HEK293T (cell line): Measurements from ENCODE around the gene MYRFL.

ENCODE experiments used
- CTCF ChIA-PET: fragments of 350-600 bp; formaldehyde crosslinking; extraction: SDS; loops from one replicate; lab custom pipeline; 2021; ENCODE audit warnings: antibody characterized with exemption, inconsistent platforms; lab: Yijun Ruan, JAX
- POLR2A ChIA-PET: fragments of 350-600 bp; formaldehyde crosslinking; extraction: SDS; loops from one replicate; lab custom pipeline; 2020; ENCODE audit warnings: antibody characterized with exemption, inconsistent platforms; lab: Yijun Ruan, JAX
- DNase-seq: peaks from one replicate; pipeline ENCODE4 v3.0.0; 2012; ENCODE audit warnings: mixed read lengths; ENCODE audit errors: extremely low spot score
- ARNT ChIP-seq: fragments of 450-650 bp; IDR thresholded peaks from 2 replicates; pipeline ENCODE4 v1.6.1; 2017; ENCODE audit warnings: mild to moderate bottlenecking
- BHLHE40 ChIP-seq: fragments of 450-650 bp; IDR thresholded peaks from 2 replicates; pipeline ENCODE4 v1.6.1; 2016; ENCODE audit warnings: mild to moderate bottlenecking, moderate library complexity, borderline replicate concordance
- CTBP1 ChIP-seq: fragments of 450-650 bp; IDR thresholded peaks from 2 replicates; pipeline ENCODE4 v1.6.1; 2016; ENCODE audit warnings: borderline replicate concordance
- ELF4 ChIP-seq: fragments of 450-650 bp; IDR thresholded peaks from 2 replicates; pipeline ENCODE4 v1.6.1; 2017; ENCODE audit warnings: antibody characterized with exemption
- FOXA1 ChIP-seq: fragments of 450-650 bp; IDR thresholded peaks from 2 replicates; pipeline ENCODE4 v1.6.1; 2016; ENCODE audit warnings: mild to moderate bottlenecking
- FOXK2 ChIP-seq: fragments of 450-650 bp; IDR thresholded peaks from 2 replicates; pipeline ENCODE4 v1.6.1; 2016; ENCODE audit warnings: mild to moderate bottlenecking
- FOXM1 ChIP-seq: fragments of 450-650 bp; IDR thresholded peaks from 2 replicates; pipeline ENCODE4 v1.6.1; 2017; ENCODE audit warnings: mild to moderate bottlenecking, borderline replicate concordance
- HDGF ChIP-seq: fragments of 450-650 bp; IDR thresholded peaks from 2 replicates; pipeline ENCODE4 v1.6.1; 2017; ENCODE audit warnings: antibody characterized with exemption, borderline replicate concordance
- L3MBTL2 ChIP-seq: fragments of 450-650 bp; conservative IDR thresholded peaks from 2 replicates; pipeline ENCODE4 v1.6.1; 2016; ENCODE audit warnings: mild to moderate bottlenecking
- LEF1 ChIP-seq: fragments of 450-650 bp; IDR thresholded peaks from 2 replicates; pipeline ENCODE4 v1.6.1; 2017; ENCODE audit warnings: mild to moderate bottlenecking, borderline replicate concordance
- NFRKB ChIP-seq: fragments of 450-650 bp; IDR thresholded peaks from 2 replicates; pipeline ENCODE4 v1.6.1; 2016; ENCODE audit warnings: mild to moderate bottlenecking, moderate library complexity
- SP1 ChIP-seq: fragments of 450-650 bp; IDR thresholded peaks from 2 replicates; pipeline ENCODE4 v1.6.1; 2017
- SUZ12 ChIP-seq: fragments of 450-650 bp; IDR thresholded peaks from 2 replicates; pipeline ENCODE4 v1.6.1; 2016; ENCODE audit warnings: mild to moderate bottlenecking
- TARDBP ChIP-seq: fragments of 450-650 bp; IDR thresholded peaks from 2 replicates; pipeline ENCODE4 v1.6.1; 2016
- ZNF384 ChIP-seq: fragments of 450-650 bp; IDR thresholded peaks from 2 replicates; pipeline ENCODE4 v1.6.1; 2016
- TF ChIP-seq, protein P1 (sequence below): fragments of 450-650 bp; IDR thresholded peaks from 2 replicates; pipeline ENCODE4 v1.6.1; 2016

Gene MYRFL

DNA sequence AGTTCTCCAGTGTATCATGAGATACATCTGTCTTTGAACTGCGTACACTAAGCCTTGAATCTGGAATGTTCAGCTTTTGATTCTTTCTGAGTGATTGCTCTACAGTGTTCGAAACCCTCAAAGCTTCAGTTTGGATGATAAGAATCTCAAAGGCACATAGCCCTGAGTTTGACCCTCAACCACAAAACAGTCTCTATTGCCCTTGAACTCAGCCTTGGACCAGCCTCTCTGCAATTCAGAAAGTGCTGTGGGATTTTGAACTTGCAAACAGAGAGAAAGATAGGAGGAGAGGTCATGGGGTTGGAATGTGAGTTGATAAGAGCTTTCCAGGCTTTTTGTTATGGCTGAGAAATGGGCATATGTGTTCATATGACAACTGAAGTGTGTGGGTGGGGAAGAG lies 100.3 kb downstream of the MYRFL start:
- CTCF ChIA-PET: no interaction called here

DNA sequence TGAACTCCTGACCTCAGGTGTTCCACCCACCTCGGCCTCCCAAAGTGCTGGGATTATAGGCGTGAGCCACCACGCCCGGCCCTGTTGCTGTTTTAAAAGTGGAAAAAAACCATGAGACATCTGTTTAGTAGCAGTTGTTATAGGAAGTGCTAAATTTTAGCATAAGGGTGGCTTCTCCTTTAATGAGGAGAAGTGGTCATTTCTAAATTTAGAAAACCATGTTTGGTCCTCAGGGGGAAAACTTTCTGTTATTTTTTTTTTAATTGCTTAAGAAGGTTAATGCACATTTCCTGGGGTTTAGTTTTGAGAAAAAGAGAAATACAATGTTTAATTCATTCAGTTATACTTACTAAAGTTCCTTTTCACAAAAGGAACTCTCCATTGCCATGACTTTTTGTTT lies 102.1 kb downstream of the MYRFL start:
- ChIA-PET CTCF (no interaction called here), POLR2A (no interaction called here)
- DNase-seq: no peak
- TF ChIP-seq CTBP1: no peak
- no peak for TF ChIP-seq FOXK2
- TF ChIP-seq TARDBP: no peak
- TF ChIP-seq NFRKB: no peak

More for the DNA sequence above, 100.3 kb downstream of the MYRFL start:
- POLR2A ChIA-PET: no interaction called here
- DNase-seq: no peak
- no peak for TF ChIP-seq ELF4
- no peak for TF ChIP-seq L3MBTL2
- TF ChIP-seq FOXK2: no peak
- TF ChIP-seq SUZ12: no peak
- no peak for TF ChIP-seq FOXM1
- TF ChIP-seq NFRKB: no peak
- no peak for TF ChIP-seq FOXA1
- no peak for TF ChIP-seq SP1
- TF ChIP-seq HDGF: no peak
- TF ChIP-seq CTBP1: no peak
- TF ChIP-seq, protein P1, sequence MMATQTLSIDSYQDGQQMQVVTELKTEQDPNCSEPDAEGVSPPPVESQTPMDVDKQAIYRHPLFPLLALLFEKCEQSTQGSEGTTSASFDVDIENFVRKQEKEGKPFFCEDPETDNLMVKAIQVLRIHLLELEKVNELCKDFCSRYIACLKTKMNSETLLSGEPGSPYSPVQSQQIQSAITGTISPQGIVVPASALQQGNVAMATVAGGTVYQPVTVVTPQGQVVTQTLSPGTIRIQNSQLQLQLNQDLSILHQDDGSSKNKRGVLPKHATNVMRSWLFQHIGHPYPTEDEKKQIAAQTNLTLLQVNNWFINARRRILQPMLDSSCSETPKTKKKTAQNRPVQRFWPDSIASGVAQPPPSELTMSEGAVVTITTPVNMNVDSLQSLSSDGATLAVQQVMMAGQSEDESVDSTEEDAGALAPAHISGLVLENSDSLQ: no peak
- no peak for TF ChIP-seq TARDBP
- TF ChIP-seq BHLHE40: no peak
- TF ChIP-seq ARNT: no peak
- TF ChIP-seq LEF1: no peak
- TF ChIP-seq ZNF384: no peak

DNA sequence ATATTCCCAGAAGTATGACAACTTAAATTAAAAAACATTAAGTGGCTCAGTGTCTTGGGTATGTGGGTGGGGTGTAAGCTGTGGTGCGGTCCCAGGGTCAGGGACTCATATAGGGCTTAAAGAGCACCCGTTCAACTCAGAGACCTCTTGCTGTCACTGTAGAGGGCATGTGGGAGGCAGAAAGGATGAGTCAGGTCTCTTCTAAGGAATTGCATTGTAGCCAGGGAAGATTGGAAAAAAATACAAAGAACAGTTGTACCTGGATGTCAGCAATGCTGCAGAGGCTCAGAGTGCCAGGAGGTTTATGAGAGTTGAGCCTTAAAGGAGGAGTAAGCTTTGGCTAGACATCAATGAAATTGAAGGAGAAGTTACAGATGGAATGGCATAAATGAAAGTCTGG lies 104.1 kb downstream of the MYRFL start:
- no peak for DNase-seq
- ChIA-PET POLR2A (no interaction called here), CTCF (interaction anchor here (1.1 kb wide), 1 partner anchor 20 kb away, joined by 3 read pairs; no protein-coding TSS in a partner anchor)
- TF ChIP-seq FOXA1: no peak
- TF ChIP-seq TARDBP: no peak
- no peak for TF ChIP-seq FOXK2

GRCh38 chr12:69929531-69929930 lies 104.5 kb downstream of the MYRFL start:
- CTCF ChIA-PET: interaction anchor here (1.1 kb wide), 1 partner anchor 20 kb away, joined by 3 read pairs; no protein-coding TSS in a partner anchor
- no peak for DNase-seq
- POLR2A ChIA-PET: no interaction called here
- TF ChIP-seq FOXM1: no peak
- TF ChIP-seq FOXA1: no peak
- TF ChIP-seq, protein P1: no peak
- TF ChIP-seq CTBP1: no peak
- no peak for TF ChIP-seq L3MBTL2
- no peak for TF ChIP-seq ELF4
- TF ChIP-seq NFRKB: no peak
- no peak for TF ChIP-seq TARDBP
- TF ChIP-seq LEF1: no peak
- no peak for TF ChIP-seq HDGF
- no peak for TF ChIP-seq SP1
- TF ChIP-seq ZNF384: no peak
- TF ChIP-seq ARNT: no peak
- no peak for TF ChIP-seq SUZ12
- no peak for TF ChIP-seq BHLHE40
- no peak for TF ChIP-seq FOXK2

DNA sequence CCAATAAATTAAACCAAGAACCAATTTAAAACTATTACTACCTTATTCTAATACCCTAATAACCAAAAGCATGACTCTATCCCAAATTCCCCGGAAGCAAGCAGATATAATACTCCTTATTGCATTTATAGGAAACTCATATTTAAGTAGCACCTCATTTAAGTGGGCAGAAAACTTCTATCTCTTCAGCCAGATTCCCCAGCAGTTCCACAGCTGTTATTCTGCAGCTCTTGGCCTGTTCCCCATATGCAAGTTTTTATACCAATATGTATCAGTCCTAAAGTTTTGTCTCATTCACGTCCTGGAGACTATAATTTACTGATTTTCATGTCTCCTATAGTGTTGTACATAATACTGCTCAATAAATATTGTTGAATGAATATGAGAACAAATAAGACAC lies 106.5 kb downstream of the MYRFL start:
- no peak for DNase-seq
- ChIA-PET POLR2A (no interaction called here), CTCF (no interaction called here)
- TF ChIP-seq NFRKB: no peak
- no peak for TF ChIP-seq FOXK2
- no peak for TF ChIP-seq FOXM1
- no peak for TF ChIP-seq LEF1
- no peak for TF ChIP-seq SP1
- TF ChIP-seq CTBP1: no peak
- TF ChIP-seq L3MBTL2: no peak
- no peak for TF ChIP-seq ARNT
- TF ChIP-seq, protein P1: no peak

DNA sequence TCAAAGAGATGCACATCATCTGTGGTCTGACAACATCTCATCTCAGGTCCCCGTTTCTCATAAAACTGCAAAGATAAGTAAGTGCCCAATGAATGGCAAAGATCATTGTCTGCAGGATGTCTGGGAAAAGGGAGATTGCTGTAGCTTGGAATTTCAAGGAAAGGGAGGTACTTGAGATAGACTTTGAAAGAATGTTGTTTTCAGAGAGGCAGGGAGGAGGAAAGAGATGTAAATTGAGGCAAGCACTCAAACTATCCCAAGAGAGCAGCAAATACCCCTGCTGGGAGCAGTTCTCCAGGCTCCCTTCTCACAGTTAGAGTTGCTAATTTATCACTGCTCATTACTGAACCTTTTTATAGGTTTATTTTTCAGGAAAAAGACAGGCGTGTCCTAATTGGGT lies 107.1 kb downstream of the MYRFL start:
- ChIA-PET POLR2A (no interaction called here), CTCF (interaction anchor here (0.7 kb wide), 1 partner anchor 32 kb away, joined by 3 read pairs; no protein-coding TSS in a partner anchor)
- no peak for TF ChIP-seq ARNT
- TF ChIP-seq FOXA1: no peak
- TF ChIP-seq TARDBP: no peak
- DNase-seq: no peak
